ENCODE data around the gene MS4A6E. TPM values are rescaled to one million over a fixed set of nuclear protein-coding genes. Genes with fewer than 3 reads are reported as not detected.
"Not testable (repeated sequence)": the region's sequence is repeated elsewhere in the genome, so short reads cannot be mapped to it uniquely, and the experiment has no call there.

Gene MS4A6E
- total RNA-seq, 1 donor from 2014 or later = not detected

DNA sequence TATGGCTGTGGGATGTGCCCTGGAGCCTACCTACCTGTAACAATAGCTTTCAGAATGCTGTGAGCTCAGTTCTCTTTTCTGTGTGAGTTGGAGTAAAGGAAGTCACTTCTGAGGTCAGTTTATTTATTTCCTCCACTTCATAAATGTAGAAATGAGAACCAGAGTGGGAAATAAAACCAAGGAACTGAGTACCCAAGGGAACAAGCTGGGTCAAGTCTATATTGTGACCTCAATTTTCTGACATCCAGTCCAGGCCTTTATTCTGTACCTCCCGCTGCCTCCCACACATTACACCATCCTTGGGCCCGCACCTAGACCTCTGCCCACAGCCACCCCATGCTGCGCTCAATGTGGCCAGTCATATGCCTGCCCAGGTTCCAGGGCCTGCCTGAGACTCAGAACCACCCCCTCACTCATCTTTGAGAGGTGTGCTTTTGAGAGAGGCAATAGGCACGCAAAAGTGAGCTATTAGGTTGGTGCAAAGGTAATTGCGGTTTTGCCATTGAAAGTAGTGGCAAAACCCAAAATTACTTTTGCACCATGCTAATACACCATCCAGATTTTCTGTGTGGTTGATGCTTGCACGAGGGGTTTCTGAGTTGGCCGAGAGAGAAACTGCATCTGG lies 9.8 kb downstream of the MS4A6E start:
- DNase-seq (ENCODE audit: low spot score) = no peak

- no peak for DNase-seq (ENCODE audit: low spot score)
These were observed 11.0 kb downstream of the MS4A6E start for GRCh38 chr11:60338053-60338452.

- no peak for DNase-seq (ENCODE audit: low spot score)
These were observed 12.3 kb downstream of the MS4A6E start for GRCh38 chr11:60339356-60339755.

DNA sequence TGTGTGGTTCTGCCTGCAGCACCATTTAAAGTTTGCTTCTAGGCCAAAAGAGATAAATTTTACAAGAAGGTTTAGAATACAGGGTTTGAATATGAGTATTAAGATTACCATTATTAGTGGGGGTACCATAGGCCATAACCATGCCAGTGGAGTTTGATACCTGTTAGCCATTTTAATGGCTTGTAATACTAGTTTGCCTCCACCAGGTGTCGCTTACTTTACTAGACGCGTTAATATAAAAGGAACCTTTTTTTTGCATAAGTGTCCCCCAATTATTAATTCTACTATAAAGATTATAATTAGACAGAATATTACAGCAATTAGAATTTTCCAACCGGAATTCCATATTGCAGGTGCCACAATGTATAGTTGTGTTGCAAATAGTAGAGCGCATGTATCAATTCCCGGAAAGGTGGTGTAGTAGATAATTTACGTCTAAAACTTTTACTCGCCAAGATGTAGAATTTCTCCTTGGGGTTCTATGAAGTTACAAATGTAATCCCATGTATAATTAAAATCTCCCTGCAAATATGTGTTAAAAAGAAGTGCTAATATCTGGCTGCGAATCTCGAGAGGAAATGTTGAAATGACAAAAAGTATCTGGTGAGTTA lies 16.1 kb downstream of the MS4A6E start:
- no peak for DNase-seq (ENCODE audit: low spot score)

GRCh38 chr11:60344146-60344545 lies 17.1 kb downstream of the MS4A6E start:
- no peak for DNase-seq (ENCODE audit: low spot score)

GRCh38 chr11:60345489-60345888 lies 18.4 kb downstream of the MS4A6E start:
- no peak for DNase-seq (ENCODE audit: low spot score)

GRCh38 chr11:60347084-60347797 lies 20.2 kb downstream of the MS4A6E start:
- no peak for DNase-seq (ENCODE audit: low spot score)

DNA sequence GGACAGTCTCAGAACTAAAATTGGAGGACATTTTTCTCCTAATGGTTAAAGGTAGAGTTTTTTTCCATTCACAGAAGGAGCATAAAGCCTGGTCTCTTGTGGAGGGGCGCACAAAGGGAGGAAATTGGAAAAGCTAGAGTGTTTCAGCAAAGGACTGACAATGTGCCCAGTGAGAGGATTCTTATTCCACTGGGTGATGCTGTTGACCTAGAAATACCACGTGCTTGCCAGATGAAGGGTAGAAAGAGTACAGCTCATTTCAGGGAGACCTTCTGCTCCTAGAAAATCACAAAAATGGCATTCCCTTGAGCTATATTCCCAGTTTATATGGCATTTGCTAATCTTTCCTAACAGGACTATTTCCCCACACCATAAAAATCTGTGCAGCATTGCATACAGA lies 21.1 kb downstream of the MS4A6E start:
- DNase-seq (ENCODE audit: low spot score) = no peak

GRCh38 chr11:60349990-60350389 lies 22.9 kb downstream of the MS4A6E start:
- no peak for DNase-seq (ENCODE audit: low spot score)

DNA sequence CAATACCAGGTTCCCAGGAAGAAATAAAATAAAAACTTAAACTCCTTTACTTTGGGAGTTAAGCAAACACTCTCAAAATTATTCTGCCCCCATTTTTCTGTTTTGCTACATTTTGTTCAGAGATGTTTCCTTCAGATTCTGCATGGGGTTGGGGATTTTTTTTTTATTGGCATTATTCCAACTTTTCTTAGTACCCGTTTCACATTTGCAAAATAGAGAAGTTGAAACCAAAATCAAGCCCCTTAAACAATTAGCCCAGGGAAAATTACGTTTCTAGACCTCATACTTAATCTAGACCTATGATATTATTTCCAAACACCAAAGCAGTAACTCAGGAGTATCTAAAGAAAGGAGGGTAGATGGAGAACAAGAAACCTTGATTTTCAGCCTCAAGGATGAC lies 30.7 kb downstream of the MS4A6E start:
- DNase-seq (ENCODE audit: low spot score) = no peak

DNA sequence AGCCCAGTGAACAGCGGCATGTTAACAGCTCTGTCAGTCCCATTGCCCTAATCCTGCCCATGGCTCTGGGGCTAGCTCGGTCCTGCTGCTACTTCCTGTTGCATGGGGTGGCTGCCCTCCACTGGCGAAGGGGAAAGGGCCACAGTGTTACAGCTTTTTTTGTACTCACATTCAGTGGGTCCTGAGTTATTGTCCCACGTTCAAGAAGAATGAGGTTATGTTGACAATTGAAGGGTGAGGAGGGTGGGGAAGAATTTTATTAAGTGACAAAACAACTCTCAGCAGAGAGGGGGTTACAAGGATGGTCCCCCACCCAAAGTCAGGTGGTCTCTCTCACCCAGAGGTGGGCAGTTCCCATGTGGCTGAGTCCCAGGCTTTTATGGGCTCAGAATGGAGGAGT lies 33.6 kb downstream of the MS4A6E start:
- no peak for DNase-seq (ENCODE audit: low spot score)

DNA sequence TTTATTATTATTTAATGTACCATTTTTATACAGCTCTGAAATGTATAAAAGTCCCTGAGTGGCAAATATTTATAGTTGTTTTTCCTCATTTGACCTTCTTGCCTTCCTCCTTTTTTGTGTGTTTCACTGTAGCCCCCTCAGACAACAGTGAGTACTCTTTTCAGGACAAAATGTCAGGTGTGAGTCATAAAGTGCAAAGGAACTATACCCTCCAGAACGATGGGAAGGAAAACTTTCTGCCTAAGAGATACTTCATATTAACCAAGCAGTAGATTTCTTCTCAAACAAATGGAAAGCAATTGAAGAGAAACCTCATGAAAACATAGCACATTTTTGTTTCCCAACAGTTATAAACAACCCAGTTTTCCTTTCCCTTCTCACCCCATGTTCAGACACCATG lies 35.2 kb downstream of the MS4A6E start:
- no peak for DNase-seq (ENCODE audit: low spot score)

DNA sequence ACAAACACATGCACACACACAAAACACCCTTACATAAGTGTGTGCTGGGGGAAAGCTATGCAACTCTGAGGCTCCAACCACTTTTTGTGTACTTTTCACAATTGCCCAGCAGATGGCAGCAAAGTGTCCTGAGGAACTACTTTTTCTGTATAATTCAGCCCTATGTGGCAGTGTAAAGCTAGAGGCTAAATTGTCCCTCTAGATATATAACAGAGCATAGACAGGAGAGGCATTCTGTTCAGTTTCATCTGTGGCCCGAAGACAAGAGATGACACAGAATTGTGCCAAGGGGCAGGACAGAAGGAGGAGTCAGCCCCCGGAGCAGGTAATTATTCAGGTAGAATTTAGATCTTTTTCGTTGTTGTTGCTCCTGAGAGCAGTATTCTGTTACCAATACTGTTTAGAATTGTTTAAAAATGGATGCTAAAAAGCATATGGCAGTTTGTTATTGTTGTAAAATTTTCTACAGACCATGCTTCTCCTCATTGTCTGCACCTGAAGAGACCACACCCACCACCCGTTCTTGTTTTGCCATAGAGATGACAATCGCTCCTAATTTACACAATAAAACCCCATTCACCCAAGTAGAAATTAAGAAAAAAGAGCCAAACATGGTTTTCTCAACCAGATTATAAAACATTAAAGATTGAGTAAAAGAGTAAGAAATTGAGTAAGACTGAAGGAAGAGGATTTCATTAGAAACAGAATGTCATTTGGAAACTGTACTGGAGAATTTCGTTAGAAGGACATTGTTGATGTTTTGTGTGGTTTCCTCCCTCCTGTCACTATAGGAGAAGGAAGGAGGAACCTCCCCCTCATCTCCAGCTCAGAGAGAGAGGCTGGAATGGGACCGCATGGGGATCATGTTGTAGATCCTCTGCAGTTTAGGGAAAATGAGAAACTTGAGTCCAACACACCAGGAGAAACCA lies 36.8 kb downstream of the MS4A6E start:
- DNase-seq (ENCODE audit: low spot score) = peak; percentile 76

DNA sequence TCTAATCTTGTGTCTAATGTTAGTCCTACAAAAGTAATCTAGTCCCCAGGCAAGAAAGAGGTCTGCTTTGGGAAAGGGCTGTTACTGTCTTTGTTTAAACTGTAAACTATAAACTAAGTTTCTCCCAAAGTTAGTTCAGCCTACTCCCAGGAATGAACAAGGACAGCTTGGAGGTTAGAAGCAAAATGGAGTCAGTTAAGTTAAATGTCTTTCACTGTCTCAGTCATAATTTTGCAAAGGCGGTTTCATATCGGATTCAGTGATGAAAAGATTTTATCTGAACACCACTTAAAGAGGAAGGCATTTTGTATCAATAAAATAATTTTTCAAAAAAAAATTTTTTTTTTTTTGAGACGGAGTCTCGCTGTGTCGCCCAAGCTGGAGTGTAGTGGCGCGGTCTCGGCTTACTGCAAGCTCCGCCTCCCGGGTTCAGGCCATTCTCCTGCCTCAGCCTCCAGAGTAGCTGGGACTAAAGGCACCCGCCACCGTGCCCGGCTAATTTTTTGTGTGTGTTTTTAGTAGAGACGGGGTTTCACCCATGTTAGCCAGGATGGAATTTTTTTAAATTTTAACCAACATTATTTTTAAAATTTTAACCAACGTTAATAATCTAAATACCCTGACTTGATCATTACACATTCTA lies 39.3 kb downstream of the MS4A6E start:
- not testable (repeated sequence) for DNase-seq (ENCODE audit: low spot score)

- DNase-seq (ENCODE audit: low spot score) = no peak
These were observed 40.0 kb downstream of the MS4A6E start for GRCh38 chr11:60367009-60367408.

GRCh38 chr11:60367896-60368295 lies 40.8 kb downstream of the MS4A6E start:
- no peak for DNase-seq (ENCODE audit: low spot score)

DNA sequence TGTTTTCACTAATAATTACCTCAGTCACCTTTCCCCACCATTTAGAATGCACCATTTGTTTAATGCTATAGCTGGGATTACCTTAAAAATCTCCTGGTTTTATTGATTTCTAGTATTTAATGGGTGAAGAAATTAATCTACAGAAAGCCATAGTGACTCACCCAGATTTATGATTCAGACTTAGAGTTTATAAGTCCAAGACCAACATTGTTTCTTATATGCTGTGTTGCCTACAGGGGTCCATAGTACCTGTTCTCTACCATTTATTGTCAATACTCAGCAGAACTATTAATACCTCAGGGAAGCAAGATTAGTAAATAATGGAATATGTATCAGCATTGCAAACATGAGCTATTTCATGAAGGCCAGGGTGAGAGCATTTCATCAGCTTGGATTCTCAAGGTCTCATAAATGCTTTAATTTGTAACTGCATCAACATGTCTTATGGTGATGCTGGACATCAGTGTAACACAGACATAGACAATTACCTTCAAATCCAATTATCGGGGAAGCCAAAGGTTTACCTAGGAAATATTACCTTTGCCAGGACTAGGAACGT lies 43.3 kb downstream of the MS4A6E start:
- no peak for DNase-seq (ENCODE audit: low spot score)

GRCh38 chr11:60370811-60371298 lies 43.8 kb downstream of the MS4A6E start:
- no peak for DNase-seq (ENCODE audit: low spot score)

DNA sequence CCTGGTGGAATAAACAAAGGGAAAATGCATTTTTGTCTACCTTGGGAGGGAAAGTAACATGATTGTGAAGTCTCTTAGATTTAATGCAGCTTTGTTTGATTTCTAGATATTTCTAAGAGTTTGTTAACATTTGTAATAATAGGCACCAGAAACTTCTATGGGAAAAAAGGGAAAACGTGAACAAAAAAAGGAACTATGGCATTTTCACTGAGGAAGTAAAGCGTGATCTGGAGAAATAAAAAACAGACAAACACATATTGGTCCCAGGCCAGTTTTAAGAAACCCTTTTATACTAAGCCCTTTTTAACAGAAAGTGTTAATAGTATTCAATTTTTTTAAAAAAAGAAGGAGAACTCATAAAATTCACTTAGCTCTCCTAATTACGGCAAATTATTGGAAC lies 44.3 kb downstream of the MS4A6E start:
- no peak for DNase-seq (ENCODE audit: low spot score)

DNA sequence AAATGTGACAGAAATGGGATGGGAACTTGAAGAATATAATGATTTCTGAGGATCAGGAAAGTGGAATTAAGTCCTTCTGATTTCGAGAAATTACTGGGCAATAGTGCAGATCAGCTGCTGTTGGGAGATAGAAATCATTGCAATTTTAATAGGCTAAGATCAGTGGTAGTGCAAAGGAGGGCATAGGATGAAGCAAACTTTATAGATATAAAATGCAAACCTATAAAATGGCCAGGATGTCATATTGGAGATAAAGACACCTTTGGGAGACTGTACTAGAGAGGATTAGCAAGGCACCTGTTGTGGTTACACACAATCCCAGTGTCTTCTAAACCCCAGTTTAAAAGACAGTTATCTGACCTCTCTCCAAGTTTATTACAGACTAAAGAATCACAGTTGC lies 44.8 kb downstream of the MS4A6E start:
- DNase-seq (ENCODE audit: low spot score) = no peak

- DNase-seq (ENCODE audit: low spot score) = no peak
These were observed 45.7 kb downstream of the MS4A6E start for GRCh38 chr11:60372767-60373166.

Measured in mucosa of gallbladder (tissue), 1 donor.